Glomerular endothelial cell (primary cell): ENCODE results near the gene CORO7. TPM values are rescaled to one million over a fixed set of nuclear protein-coding genes. Genes with fewer than 3 reads are reported as not detected.
"Not testable (repeated sequence)": the region's sequence is repeated elsewhere in the genome, so short reads cannot be mapped to it uniquely, and the experiment has no call there.

Experiments
- DNase-seq: peaks from one replicate; pipeline ENCODE4 v3.0.0-alpha.2; 2011; ENCODE audit warnings: low read depth, low spot score; ENCODE audit errors: extremely low read depth
- total RNA-seq: library from RNA; depleted of rRNA; stranded (reverse); fragments of >200 nt; gene quantifications from 2 replicates; pipeline ENCODE4 v1.2.3, GENCODE V29; 2015

CORO7 gene
- total RNA-seq, 1 donor from 2014 or later: 96.6 TPM

- DNase-seq: no peak
Observed at GRCh38 chr16:4340443-4340842, 76.0 kb downstream of the CORO7 start.

- no peak for DNase-seq
Observed at GRCh38 chr16:4339909-4340308, 76.5 kb downstream of the CORO7 start.

GRCh38 chr16:4339455-4339854, 76.9 kb downstream of the CORO7 start:
- no peak for DNase-seq

- DNase-seq: no peak
Observed at GRCh38 chr16:4338712-4339299, 77.6 kb downstream of the CORO7 start.

GRCh38 chr16:4338125-4338582, 78.2 kb downstream of the CORO7 start:
- no peak for DNase-seq

GRCh38 chr16:4337540-4338088, 78.8 kb downstream of the CORO7 start:
- DNase-seq: no peak

GRCh38 chr16:4336701-4337539, 79.5 kb downstream of the CORO7 start:
- DNase-seq: no peak

GRCh38 chr16:4334724-4335495, 81.5 kb downstream of the CORO7 start:
- no peak for DNase-seq

- not testable (repeated sequence) for DNase-seq
Observed at GRCh38 chr16:4333714-4334113, 82.7 kb downstream of the CORO7 start.

- DNase-seq: no peak
Observed at GRCh38 chr16:4333308-4333638, 83.1 kb downstream of the CORO7 start.

- DNase-seq: no peak
Observed at GRCh38 chr16:4332623-4333307, 83.6 kb downstream of the CORO7 start.

- no peak for DNase-seq
Observed at GRCh38 chr16:4332083-4332482, 84.3 kb downstream of the CORO7 start.

GRCh38 chr16:4330277-4330874, 86.0 kb downstream of the CORO7 start:
- no peak for DNase-seq

GRCh38 chr16:4328782-4329775, 87.3 kb downstream of the CORO7 start:
- no peak for DNase-seq

- no peak for DNase-seq
Observed at GRCh38 chr16:4328046-4328781, 88.2 kb downstream of the CORO7 start.

- DNase-seq: no peak
Observed at GRCh38 chr16:4327386-4328045, 88.9 kb downstream of the CORO7 start.

- no peak for DNase-seq
Observed at GRCh38 chr16:4325253-4325758, 91.1 kb downstream of the CORO7 start.
